Panc1 (cell line): ENCODE results near the gene KLHL26. TPM values are rescaled to one million over a fixed set of nuclear protein-coding genes. Genes with fewer than 3 reads are reported as not detected.

Experiments used
- ATAC-seq: fragments of 200-7000 bp; cut with Tn5 transposase; 2 replicates; pipeline ENCODE4 v1.9.1; 2020; ENCODE audit warnings: mild to moderate bottlenecking, moderate library complexity
- BruUV-seq: library from RNA; stranded (reverse); fragments of 400-500 nt; replicated peaks from 2 replicates; lab custom pipeline; 2021; lab: Mats Ljungman, UMichigan
- CTCF ChIA-PET: fragments of 300-600 bp; sonication (Branson Sonifier 250); formaldehyde crosslinking; loops from one replicate; lab custom pipeline; 2022; ENCODE audit warnings: antibody characterized with exemption; lab: Charles Lee
- POLR2A ChIA-PET: fragments of 300-600 bp; sonication (Branson Sonifier 250); formaldehyde crosslinking; loops from one replicate; lab custom pipeline; 2022; ENCODE audit warnings: antibody characterized with exemption; lab: Charles Lee
- DNase-seq: peaks from one replicate; pipeline ENCODE4 v3.0.0-alpha.2; 2010; ENCODE audit warnings: low read depth, low spot score
- H3K27ac ChIP-seq: 2 replicates; pipeline ENCODE4 v1.5.1; 2011; ENCODE audit warnings: mild to moderate bottlenecking, low read length, inconsistent platforms
- H3K27me3 ChIP-seq: fragments of 200-500 bp; sonication (Bioruptor generic); 2 replicates; pipeline ENCODE4 v1.6.0; 2014; ENCODE audit warnings: low read length, inconsistent platforms; ENCODE audit not compliant: control insufficient read depth, insufficient read depth
- H3K36me3 ChIP-seq: fragments of 200-500 bp; sonication (Bioruptor generic); 2 replicates; pipeline ENCODE4 v1.5.1; 2014; ENCODE audit warnings: inconsistent platforms, mild to moderate bottlenecking, low read length, moderate library complexity; ENCODE audit not compliant: control insufficient read depth, insufficient read depth
- H3K4me1 ChIP-seq: 2 replicates; pipeline ENCODE4 v1.5.1; 2011; ENCODE audit warnings: inconsistent platforms, mild to moderate bottlenecking, low read length, moderate library complexity; ENCODE audit not compliant: control insufficient read depth, insufficient read depth
- H3K4me3 ChIP-seq, 2 experiments: 2 replicates each; pipeline ENCODE4 v1.5.1; 2011 to 2012; ENCODE audit warnings: low read depth in 2 of 2, low read length in 2 of 2, mild to moderate bottlenecking in 2 of 2, inconsistent platforms in 1 of 2, moderate library complexity in 1 of 2
- H3K9me3 ChIP-seq: fragments of 200-500 bp; sonication (Bioruptor generic); 2 replicates; pipeline ENCODE4 v1.5.1; 2014; ENCODE audit warnings: low read depth, mild to moderate bottlenecking, inconsistent platforms, low read length, moderate library complexity; ENCODE audit not compliant: control insufficient read depth, insufficient read depth
- POLR2AphosphoS5 ChIP-seq: IDR thresholded peaks from 2 replicates; pipeline ENCODE4 v1.6.1; 2012; ENCODE audit warnings: mild to moderate bottlenecking, low read depth, low read length, moderate library complexity
- SIN3A ChIP-seq: IDR thresholded peaks from 2 replicates; pipeline ENCODE4 v1.6.1; 2012; ENCODE audit warnings: low read depth, mild to moderate bottlenecking, low read length, moderate library complexity, borderline replicate concordance; ENCODE audit not compliant: insufficient read depth
- TCF7L2 ChIP-seq: IDR thresholded peaks from 2 replicates; pipeline ENCODE4 v1.6.1; 2011; ENCODE audit warnings: mild to moderate bottlenecking, low read depth, low read length, inconsistent platforms
- in situ Hi-C: cut with HindIII; loops from 2 replicates; pipeline ENCODE4 v1.10.0; 2016; ENCODE audit warnings: low sequenced_read_pairs, low pct_unique_long_range_greater_than_20kb
- intact Hi-C: fragments of 100-400 bp; cut with micrococcal nuclease; formaldehyde crosslinking; loops from one replicate; pipeline ENCODE4 v1.10.0; 2022; ENCODE audit not compliant: unreplicated experiment
- total RNA-seq: library from RNA; stranded (reverse); gene quantifications from one replicate; pipeline ENCODE4 v1.2.1, GENCODE V29; 2021; ENCODE audit not compliant: unreplicated experiment
- TF ChIP-seq, protein P1 (sequence below), 2 experiments: IDR thresholded peaks; 2 replicates each; pipeline ENCODE4 v1.6.1; 2011 to 2012; ENCODE audit warnings: low read depth in 2 of 2, control low read depth in 1 of 2, low read length in 1 of 2, mild to moderate bottlenecking in 1 of 2, moderate library complexity in 1 of 2; ENCODE audit not compliant: insufficient read depth in 1 of 2
- TF ChIP-seq, protein P2 (sequence below): fragments of 450-650 bp; IDR thresholded peaks from 2 replicates; pipeline ENCODE4 v1.5.1; 2017; ENCODE audit warnings: mild to moderate bottlenecking

KLHL26 gene
- total RNA-seq, 1 experiment from 2014 or later: 4.4 TPM

DNA sequence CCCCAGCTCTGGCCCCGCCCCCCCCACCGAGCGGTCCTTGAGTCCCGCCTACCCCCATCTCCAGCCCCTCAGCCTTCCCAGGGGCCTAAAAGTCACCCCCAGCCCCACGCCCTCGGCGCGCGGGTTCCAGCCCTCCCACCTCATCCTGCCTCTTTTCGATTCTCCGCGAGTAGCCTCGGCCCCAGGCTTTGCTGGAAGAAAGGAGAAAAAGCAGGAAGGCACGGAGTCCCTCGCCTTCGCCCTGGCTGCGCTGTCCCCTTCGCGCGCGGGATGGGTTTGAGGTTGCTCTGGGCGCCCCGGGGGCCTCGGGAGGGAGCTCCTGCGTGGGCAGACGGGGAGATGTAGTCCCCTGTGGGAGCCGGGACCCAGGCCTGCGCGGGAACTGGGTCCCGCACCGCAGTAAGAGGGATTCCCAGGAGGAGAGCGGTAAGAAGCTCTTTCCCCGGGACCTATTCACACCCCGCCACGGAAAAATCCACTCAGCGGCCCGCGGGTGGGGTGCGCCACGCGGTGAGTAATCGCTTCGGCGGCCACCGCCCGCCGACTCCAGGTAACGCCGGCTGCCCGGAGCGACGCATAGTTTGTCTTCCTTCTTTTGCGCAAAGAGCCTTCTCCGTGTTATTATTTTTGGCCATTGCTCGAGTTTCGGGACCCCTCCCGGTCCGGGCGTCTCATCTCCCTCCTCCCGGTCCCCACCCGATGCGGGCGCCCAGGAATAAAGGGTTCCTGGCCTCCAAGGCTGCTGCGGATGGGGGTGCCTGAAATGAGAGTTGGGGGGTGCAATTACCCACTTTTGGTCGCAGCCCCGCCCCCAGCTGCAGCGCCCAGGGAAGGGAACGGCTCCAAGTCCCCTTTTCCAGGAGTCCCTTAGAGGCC is 29.4 kb upstream of the KLHL26 start:
- POLR2A ChIA-PET: interaction anchor here (0.5 to 0.6 kb wide), 2 partner anchors 59 to 355 kb away, joined by 3 to 5 read pairs; no protein-coding TSS in a partner anchor
- peaks cover 2% of the 10 kb centered on the region for H3K27me3 ChIP-seq
- H3K27ac ChIP-seq: no peak overlapping the region
- H3K4me3 ChIP-seq: peak overlapping the region; percentile 27 to 39
- H3K4me1 ChIP-seq: peaks cover 7% of the 10 kb centered on the region
- CTCF ChIA-PET: no interaction called here
- intact Hi-C loops (no loop called here), in situ Hi-C loops (no loop called here)
- ATAC-seq (no peak), DNase-seq (no peak)
- H3K36me3 ChIP-seq: no peaks in the 10 kb centered on the region
- no peak for TF ChIP-seq TCF7L2
- no peak for TF ChIP-seq POLR2AphosphoS5
- no peak for TF ChIP-seq SIN3A
- TF ChIP-seq, protein P1, sequence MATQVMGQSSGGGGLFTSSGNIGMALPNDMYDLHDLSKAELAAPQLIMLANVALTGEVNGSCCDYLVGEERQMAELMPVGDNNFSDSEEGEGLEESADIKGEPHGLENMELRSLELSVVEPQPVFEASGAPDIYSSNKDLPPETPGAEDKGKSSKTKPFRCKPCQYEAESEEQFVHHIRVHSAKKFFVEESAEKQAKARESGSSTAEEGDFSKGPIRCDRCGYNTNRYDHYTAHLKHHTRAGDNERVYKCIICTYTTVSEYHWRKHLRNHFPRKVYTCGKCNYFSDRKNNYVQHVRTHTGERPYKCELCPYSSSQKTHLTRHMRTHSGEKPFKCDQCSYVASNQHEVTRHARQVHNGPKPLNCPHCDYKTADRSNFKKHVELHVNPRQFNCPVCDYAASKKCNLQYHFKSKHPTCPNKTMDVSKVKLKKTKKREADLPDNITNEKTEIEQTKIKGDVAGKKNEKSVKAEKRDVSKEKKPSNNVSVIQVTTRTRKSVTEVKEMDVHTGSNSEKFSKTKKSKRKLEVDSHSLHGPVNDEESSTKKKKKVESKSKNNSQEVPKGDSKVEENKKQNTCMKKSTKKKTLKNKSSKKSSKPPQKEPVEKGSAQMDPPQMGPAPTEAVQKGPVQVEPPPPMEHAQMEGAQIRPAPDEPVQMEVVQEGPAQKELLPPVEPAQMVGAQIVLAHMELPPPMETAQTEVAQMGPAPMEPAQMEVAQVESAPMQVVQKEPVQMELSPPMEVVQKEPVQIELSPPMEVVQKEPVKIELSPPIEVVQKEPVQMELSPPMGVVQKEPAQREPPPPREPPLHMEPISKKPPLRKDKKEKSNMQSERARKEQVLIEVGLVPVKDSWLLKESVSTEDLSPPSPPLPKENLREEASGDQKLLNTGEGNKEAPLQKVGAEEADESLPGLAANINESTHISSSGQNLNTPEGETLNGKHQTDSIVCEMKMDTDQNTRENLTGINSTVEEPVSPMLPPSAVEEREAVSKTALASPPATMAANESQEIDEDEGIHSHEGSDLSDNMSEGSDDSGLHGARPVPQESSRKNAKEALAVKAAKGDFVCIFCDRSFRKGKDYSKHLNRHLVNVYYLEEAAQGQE (IDR thresholded peaks at IDR 0.05; ENCODE audit: insufficient read depth in 1 of 2, low read depth in 2 of 2, low read length in 1 of 2): no peak
- TF ChIP-seq, protein P2, sequence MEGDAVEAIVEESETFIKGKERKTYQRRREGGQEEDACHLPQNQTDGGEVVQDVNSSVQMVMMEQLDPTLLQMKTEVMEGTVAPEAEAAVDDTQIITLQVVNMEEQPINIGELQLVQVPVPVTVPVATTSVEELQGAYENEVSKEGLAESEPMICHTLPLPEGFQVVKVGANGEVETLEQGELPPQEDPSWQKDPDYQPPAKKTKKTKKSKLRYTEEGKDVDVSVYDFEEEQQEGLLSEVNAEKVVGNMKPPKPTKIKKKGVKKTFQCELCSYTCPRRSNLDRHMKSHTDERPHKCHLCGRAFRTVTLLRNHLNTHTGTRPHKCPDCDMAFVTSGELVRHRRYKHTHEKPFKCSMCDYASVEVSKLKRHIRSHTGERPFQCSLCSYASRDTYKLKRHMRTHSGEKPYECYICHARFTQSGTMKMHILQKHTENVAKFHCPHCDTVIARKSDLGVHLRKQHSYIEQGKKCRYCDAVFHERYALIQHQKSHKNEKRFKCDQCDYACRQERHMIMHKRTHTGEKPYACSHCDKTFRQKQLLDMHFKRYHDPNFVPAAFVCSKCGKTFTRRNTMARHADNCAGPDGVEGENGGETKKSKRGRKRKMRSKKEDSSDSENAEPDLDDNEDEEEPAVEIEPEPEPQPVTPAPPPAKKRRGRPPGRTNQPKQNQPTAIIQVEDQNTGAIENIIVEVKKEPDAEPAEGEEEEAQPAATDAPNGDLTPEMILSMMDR: no peak
- no peaks in the 10 kb centered on the region for H3K9me3 ChIP-seq
- BruUV-seq: no TSS peak

DNA sequence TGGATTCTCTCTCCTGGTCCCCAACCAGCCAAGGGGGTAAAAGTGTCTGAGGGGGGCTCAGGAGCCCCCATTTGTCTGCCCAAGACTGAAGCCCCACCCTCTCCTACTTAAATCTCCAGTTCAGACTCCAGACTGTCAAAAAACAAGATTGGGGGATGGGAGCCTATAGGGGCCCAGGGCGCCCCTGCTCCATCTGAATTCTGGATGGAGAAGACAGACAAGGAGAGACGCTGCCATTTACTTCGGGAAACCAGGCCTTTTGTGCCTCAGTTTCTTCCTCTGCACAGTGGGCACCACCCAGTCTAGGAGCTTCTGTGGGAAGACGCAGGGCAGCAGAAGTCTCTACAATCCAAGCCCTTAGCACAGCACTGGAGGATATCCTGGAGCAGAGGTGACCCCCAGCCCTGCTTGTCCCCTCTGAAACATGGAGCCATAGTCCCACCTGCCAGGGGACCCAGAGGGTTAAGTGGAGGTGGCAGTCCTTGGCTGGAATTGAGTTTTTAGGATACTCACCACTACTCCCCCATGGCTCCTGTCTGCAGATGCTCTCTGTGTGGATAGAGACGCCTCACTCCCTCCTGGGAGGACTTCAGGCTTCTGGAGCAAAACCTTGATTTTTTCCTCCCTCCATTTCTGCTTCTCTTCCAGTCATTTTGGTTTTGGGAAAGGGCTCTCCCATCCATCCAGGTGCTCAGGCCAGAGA is 28.6 kb upstream of the KLHL26 start:
- H3K9me3 ChIP-seq: no peaks in the 10 kb centered on the region
- POLR2A ChIA-PET: no interaction called here
- TF ChIP-seq SIN3A (no peak), TCF7L2 (no peak), POLR2AphosphoS5 (no peak)
- TF ChIP-seq, protein P1 (IDR thresholded peaks at IDR 0.05; ENCODE audit: insufficient read depth in 1 of 2, low read depth in 2 of 2, low read length in 1 of 2): no peak
- TF ChIP-seq, protein P2: no peak
- H3K4me1 ChIP-seq: peaks cover 7% of the 10 kb centered on the region
- in situ Hi-C loops (no loop called here), intact Hi-C loops (no loop called here)
- peaks cover 2% of the 10 kb centered on the region for H3K27me3 ChIP-seq
- no peak overlapping the region for H3K4me3 ChIP-seq
- DNase-seq: no peak
- CTCF ChIA-PET: no interaction called here
- no peaks in the 10 kb centered on the region for H3K36me3 ChIP-seq
- BruUV-seq: no TSS peak
- no peak for ATAC-seq
- no peak overlapping the region for H3K27ac ChIP-seq
